Measurements from ENCODE around the gene PITPNM2.

The PITPNM2 gene

GRCh38 chr12:123150744-123151456, at the start of gene PITPNM2:
Gene PITPNM2 (minus strand): TSS chr12:123151090. CDS start chr12:123034590, 116,500 bp downstream.
- DNase-seq (ENCODE audit: low read depth in 2 of 2): peak; percentile 41 to 48

- DNase-seq (ENCODE audit: low read depth in 2 of 2): no peak
Measured at GRCh38 chr12:123200414-123200813, 49.5 kb upstream of the PITPNM2 start.

GRCh38 chr12:123199936-123200335, 49.0 kb upstream of the PITPNM2 start:
- DNase-seq (ENCODE audit: low read depth in 2 of 2): no peak

- no peak for DNase-seq (ENCODE audit: low read depth in 2 of 2)
Measured at GRCh38 chr12:123187637-123188036, 36.7 kb upstream of the PITPNM2 start.

GRCh38 chr12:123180171-123180570, 29.3 kb upstream of the PITPNM2 start:
- DNase-seq (ENCODE audit: low read depth in 2 of 2): no peak

GRCh38 chr12:123171967-123172366, 21.1 kb upstream of the PITPNM2 start:
- DNase-seq (ENCODE audit: low read depth in 2 of 2): no peak

GRCh38 chr12:123167329-123167728, 16.4 kb upstream of the PITPNM2 start:
- DNase-seq (ENCODE audit: low read depth in 2 of 2): no peak

GRCh38 chr12:123165537-123165936, 14.6 kb upstream of the PITPNM2 start:
- DNase-seq (ENCODE audit: low read depth in 2 of 2): no peak

- DNase-seq (ENCODE audit: low read depth in 2 of 2): no peak
Measured at GRCh38 chr12:123164710-123165261, 13.9 kb upstream of the PITPNM2 start.

- DNase-seq (ENCODE audit: low read depth in 2 of 2): no peak
Measured at GRCh38 chr12:123164222-123164621, 13.3 kb upstream of the PITPNM2 start.

GRCh38 chr12:123163227-123163626, 12.3 kb upstream of the PITPNM2 start:
- no peak for DNase-seq (ENCODE audit: low read depth in 2 of 2)

- no peak for DNase-seq (ENCODE audit: low read depth in 2 of 2)
Measured at GRCh38 chr12:123160801-123161487, 10.1 kb upstream of the PITPNM2 start.

- DNase-seq (ENCODE audit: low read depth in 2 of 2): no peak
Measured at GRCh38 chr12:123153906-123154305, 3.0 kb upstream of the PITPNM2 start.

- DNase-seq (ENCODE audit: low read depth in 2 of 2): no peak
Measured at GRCh38 chr12:123152833-123153232, 1.9 kb upstream of the PITPNM2 start.

- no peak for DNase-seq (ENCODE audit: low read depth in 2 of 2)
Measured at GRCh38 chr12:123151457-123152454, 866 bp upstream of the PITPNM2 start.

- peak in 1 of 2 donors; percentile 4 for DNase-seq (ENCODE audit: low read depth in 2 of 2)
Measured at GRCh38 chr12:123150275-123150743, 581 bp downstream of the PITPNM2 start.

GRCh38 chr12:123149501-123150274, 1.2 kb downstream of the PITPNM2 start:
- DNase-seq (ENCODE audit: low read depth in 2 of 2): no peak

- DNase-seq (ENCODE audit: low read depth in 2 of 2): no peak
Measured at GRCh38 chr12:123149088-123149487, 1.8 kb downstream of the PITPNM2 start.

- no peak for DNase-seq (ENCODE audit: low read depth in 2 of 2)
Measured at GRCh38 chr12:123148655-123149054, 2.2 kb downstream of the PITPNM2 start.

- DNase-seq (ENCODE audit: low read depth in 2 of 2): no peak
Measured at GRCh38 chr12:123148223-123148622, 2.7 kb downstream of the PITPNM2 start.

GRCh38 chr12:123145211-123145610, 5.7 kb downstream of the PITPNM2 start:
- DNase-seq (ENCODE audit: low read depth in 2 of 2): no peak
